Activated CD4-positive, alpha-beta T cell treated with anti-CD3 and anti-CD28 coated beads, Interleukin-2, amount 50 U/mL, for 24 hours (primary cell): ENCODE results near the gene ZFP90.
"Not testable (repeated sequence)": the region's sequence is repeated elsewhere in the genome, so short reads cannot be mapped to it uniquely, and the experiment has no call there.

ENCODE experiments used
- DNase-seq, 2 donors: peaks; one replicate each; pipeline ENCODE4 v3.0.0-alpha.2; 2020; ENCODE audit warnings: low read depth in 1 of 2, low spot score in 1 of 2

Gene ZFP90

GRCh38 chr16:68538880-68539701, at the start of gene ZFP90:
Gene ZFP90, plus strand, starts transcription at chr16:68539291. Its CDS starts 502 bp downstream, at chr16:68539793.
- DNase-seq = peak; percentile 68 to 76

GRCh38 chr16:68490358-68490757, 48.7 kb upstream of the ZFP90 start:
- no peak for DNase-seq

GRCh38 chr16:68490829-68491575, 48.1 kb upstream of the ZFP90 start:
- no peak for DNase-seq

- no peak for DNase-seq
These were observed 47.5 kb upstream of the ZFP90 start for GRCh38 chr16:68491576-68491950.

- no peak for DNase-seq
These were observed 46.9 kb upstream of the ZFP90 start for GRCh38 chr16:68492151-68492542.

- no peak for DNase-seq
These were observed 46.3 kb upstream of the ZFP90 start for GRCh38 chr16:68492543-68493411.

GRCh38 chr16:68493412-68494070, 45.5 kb upstream of the ZFP90 start:
- DNase-seq = no peak

GRCh38 chr16:68494261-68494660, 44.8 kb upstream of the ZFP90 start:
- not testable (repeated sequence) for DNase-seq

GRCh38 chr16:68496689-68497088, 42.4 kb upstream of the ZFP90 start:
- no peak for DNase-seq

GRCh38 chr16:68499006-68499405, 40.1 kb upstream of the ZFP90 start:
- DNase-seq = no peak

GRCh38 chr16:68503334-68503733, 35.8 kb upstream of the ZFP90 start:
- no peak for DNase-seq

- no peak for DNase-seq
These were observed 35.0 kb upstream of the ZFP90 start for GRCh38 chr16:68504066-68504465.

- DNase-seq = no peak
These were observed 32.6 kb upstream of the ZFP90 start for GRCh38 chr16:68506331-68507053.

GRCh38 chr16:68508013-68508412, 31.1 kb upstream of the ZFP90 start:
- DNase-seq = no peak

- DNase-seq = no peak
These were observed 30.4 kb upstream of the ZFP90 start for GRCh38 chr16:68508641-68509240.

- no peak for DNase-seq
These were observed 29.7 kb upstream of the ZFP90 start for GRCh38 chr16:68509381-68509780.

GRCh38 chr16:68510775-68511174, 28.3 kb upstream of the ZFP90 start:
- DNase-seq = no peak

- no peak for DNase-seq
These were observed 26.9 kb upstream of the ZFP90 start for GRCh38 chr16:68512183-68512582.

- no peak for DNase-seq
These were observed 26.3 kb upstream of the ZFP90 start for GRCh38 chr16:68512742-68513141.

- no peak for DNase-seq
These were observed 24.6 kb upstream of the ZFP90 start for GRCh38 chr16:68514511-68514910.
